ENCODE results near the gene KNCN.

The KNCN gene

DNA sequence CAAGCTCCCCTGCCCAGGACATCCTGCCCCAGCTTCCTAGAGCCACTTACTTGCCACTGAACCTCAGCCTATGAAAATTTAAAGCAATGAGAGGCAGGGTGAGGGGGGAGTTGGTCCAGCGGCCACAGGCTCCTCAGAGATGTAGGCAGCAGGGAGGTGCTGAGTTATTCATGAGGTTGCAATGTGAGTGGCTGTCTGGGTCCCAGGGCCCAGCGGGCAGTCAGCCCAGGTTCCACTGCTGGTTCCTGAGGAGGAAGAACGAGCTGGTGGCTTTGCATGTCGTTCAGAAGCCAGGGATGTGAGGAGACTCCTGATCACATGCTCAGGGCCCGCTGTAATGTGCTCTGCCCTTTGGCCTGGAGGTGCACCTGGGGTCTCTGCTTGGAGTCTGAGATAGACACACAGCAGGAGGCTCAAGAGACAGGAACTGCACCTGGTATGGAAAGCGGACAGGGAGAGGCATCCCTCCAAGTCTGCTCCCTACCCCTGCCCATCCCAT is at the start of gene KNCN:
Gene KNCN, minus strand, starts transcription at position 51 of the 499 bp plus-strand sequence. CDS start 432 bp downstream, outside the sequence.
- DNase-seq (ENCODE audit: low read depth) = no peak

DNA sequence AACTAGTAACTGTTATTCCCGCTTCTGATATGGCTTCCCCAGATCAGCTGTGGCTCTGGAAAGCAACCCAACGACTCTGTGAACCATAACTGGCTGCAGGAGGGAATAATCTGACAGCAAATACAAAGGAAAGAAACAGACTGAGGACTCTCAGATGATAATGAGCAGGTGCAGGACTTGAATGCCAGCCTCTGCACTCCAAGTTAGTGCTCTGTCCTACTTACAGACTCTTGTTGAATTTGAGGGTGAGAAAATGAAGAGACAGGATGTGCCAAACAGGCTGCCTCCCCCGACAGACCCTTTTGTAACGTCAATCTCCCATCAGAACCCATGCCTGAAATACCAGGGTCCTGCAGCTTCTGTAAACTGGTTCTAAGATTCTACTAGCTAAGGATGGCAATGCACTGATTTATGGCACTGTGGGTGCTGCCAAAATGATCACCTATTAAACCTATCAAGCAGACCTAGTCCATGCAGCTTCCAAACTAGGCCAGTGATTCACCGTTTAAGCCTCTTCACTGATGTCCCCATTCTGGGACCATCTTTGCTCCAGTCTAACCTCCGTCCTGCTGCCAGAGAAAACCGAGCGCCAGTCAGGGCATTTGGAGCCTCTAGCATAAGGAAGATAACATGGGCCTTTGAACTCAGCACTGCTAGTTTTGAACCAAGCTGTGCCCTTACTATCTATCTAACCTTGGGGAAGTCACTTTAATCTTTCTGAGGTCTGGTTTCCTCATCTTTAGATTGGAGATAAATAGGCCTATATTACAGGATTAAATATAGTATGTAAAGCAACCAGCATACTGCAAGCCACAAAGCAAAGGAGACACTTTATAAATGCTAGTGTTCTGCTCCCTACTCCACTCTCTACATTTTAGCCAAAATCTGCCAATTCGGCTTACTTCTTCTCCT is 47.9 kb upstream of the KNCN start:
- no peak for DNase-seq (ENCODE audit: low read depth)

DNA sequence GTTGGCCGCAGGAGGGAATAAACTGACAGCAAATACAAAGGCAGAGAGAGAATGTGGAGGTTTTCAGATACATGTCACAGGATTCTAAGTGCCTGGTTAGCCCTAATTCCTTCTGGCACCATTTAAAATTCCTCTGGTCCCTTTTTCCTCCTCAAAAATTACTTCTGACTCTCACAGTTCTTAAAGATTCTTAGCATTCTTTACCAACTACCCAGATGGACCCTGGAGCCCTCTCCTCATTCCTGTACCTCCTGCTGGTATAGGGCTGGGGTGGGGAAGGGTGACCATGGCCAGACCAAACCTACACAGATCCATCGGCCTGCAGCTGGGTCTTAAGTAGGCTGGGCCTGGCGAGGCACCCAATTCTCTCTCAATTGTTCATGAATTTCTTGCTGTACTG is 45.4 kb upstream of the KNCN start:
- DNase-seq (ENCODE audit: low read depth) = no peak

DNA sequence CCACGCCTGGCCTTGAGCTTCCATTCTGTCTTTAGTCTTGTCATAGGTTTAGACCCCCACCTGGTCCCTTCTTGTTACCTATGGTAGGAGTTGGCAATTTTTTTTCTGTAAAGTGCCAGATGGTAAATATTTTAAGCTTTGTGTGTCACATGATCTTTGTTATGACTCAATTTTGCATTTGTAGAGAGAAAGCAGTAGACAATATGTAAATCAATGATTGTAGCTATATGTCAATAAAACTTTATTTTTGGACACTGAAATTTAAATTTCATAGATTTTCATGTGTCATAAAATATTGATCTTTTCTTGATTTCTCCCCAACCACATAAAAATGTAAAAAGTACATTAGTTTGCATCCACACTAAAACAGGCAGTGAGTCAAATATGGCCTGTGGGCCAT is 44.6 kb upstream of the KNCN start:
- DNase-seq (ENCODE audit: low read depth) = no peak

DNA sequence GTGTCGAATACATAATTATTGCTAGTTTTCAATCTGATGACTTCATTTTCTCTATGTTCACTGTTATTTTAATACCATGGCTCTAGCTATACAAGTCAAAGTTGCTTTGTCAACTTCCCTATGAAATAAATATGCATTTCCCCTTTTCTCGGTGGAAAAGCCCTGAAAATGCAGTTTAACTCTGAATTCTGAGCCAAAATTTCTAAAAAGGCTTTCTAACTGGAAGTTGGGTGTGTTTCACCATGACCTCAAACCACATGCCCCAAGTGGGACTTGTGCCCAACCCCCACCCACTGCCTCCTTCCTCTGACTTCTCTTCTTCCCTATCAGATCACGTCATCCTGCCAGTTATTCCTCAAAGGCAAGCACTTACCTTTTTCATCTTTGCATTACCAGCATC is 43.7 kb upstream of the KNCN start:
- DNase-seq (ENCODE audit: low read depth) = no peak

DNA sequence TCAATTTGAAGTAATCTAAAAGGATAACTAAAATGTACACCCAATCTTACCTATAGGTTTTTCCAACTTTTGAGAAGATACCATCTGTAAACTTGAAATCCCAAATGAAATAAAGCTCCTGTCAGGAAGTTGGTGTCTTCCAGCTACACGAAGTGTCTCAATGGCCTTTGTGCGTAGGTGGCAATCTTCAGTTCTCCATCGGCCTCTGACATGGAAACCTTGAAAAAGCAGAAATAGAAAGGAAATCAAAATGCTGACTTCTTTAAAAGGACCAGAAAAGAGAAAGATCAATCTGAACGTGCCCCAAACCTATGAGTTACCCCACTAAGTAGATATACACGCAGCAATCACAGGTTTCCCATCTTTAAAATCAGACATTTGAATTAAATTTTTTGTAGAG is 42.6 kb upstream of the KNCN start:
- no peak for DNase-seq (ENCODE audit: low read depth)

DNA sequence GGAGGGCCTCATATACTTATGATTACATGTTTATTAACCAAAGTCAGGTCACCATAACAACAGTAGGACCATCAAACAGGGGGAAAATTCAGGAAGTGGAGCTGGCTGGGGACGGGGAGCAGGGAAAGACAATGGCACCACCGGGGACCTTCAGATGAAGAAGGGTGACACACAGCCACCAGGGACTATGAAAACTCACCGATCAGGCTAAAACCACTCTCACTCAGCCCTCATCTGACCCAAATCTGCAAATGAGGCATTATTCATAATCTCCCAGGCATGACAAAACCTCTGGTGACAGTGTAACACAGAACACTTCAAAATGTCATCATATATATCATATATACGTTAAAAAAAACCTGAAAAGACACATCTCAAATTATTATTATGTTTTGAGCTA is 41.4 kb upstream of the KNCN start:
- DNase-seq (ENCODE audit: low read depth) = no peak

DNA sequence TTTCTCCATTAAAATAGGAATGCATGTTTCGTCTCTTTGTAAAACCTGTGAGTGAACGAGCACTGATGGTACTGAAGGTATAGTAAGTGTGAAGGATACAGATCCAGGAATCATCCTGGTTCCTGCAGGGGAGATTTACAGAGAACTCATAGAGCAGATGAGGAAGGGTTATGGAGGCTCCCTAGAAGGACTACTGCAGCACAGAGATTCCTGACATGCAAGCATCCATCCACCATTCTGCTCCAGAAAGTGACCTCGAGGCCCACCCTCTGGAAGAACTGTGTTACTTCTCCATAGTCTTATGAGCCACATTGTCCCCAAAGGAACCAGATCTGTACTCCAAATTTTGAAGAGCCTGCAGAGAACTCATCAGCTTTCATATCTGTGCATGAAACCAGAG is 38.1 kb upstream of the KNCN start:
- no peak for DNase-seq (ENCODE audit: low read depth)

DNA sequence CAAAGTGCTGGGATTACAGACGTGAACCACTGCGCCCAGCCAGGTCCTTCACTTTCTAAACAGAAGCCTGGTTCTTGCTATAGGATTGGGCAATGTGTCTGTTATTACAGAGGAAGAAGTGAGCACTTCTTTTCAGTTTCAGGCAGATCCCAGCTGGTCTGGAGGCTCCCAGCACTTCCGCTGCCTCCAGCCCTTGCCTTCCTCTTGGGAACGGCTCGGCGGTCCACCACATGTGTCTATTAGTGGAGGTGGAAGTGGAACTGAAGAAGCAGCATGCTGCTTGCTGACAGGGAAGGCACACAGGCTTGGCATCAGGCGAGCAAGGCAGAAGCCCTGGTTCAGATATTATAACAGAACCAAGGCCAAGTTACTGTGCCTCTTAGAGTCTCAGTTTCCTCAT is 35.6 kb upstream of the KNCN start:
- no peak for DNase-seq (ENCODE audit: low read depth)

DNA sequence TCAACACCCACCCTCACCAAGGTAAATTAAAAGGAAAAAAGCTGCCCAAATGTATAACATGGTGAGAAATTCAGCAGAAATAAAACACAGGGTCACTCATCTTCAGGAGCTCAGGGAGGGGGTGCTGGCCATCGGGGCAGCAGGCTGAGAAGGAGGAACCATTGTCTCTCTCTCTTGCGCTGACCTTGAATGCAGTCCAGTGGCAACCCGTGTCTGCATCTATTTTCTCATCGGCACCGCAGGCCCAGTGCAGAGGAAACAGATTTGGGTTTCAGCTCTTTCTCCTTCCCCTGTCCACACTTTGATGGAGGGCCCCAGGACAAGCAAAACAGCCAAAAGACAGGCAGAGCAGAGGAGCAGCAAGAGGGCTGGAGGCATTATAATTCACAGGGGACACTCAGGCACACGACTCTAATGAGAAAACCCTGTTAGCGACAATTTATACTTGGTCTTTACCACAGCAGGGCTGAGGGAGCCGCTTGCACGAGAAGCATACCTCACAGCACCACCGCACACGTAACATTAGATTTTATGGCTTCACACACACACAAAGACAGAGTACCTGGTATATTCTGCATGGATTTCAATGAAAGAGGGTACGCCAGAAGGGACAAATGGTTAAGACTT is 34.0 kb upstream of the KNCN start:
- no peak for DNase-seq (ENCODE audit: low read depth)

DNA sequence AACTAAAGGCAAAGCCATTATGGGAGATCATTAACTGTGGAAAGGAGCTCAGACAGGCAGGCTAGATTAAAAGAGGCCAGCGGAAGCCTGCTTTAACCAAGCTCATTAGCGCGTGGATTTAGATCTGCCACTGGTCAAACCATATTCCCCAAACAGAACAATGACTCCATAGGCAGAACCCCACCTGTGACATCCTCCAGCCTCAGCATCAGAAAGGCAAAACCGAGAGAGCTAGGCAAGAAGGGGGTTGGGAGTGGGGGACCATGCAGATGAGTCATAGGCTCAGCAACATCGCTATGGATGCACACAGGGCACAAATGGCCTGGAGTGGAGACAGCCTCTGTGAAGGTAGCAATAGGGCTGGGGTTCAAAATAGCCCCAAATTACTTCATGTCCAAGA is 32.0 kb upstream of the KNCN start:
- DNase-seq (ENCODE audit: low read depth) = no peak

DNA sequence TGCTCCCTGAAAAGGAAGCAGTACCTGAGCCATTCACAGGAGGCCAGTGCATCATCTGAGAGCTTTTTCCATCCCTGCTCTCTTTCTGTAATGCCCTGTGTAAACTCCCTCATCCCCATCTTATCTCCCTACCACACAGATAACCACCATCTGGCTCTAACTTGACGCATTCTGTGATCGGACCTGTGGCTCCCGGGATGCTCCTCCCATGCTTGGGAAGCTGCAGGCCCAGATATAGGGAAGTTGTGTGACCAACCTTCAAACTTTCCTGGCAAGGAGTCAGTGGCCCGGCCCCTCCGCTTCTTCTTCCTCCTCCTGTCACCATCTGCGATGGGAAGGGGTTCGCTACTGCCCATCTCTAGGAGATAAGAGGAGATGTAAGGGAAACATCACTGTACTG is 31.5 kb upstream of the KNCN start:
- DNase-seq (ENCODE audit: low read depth) = no peak

DNA sequence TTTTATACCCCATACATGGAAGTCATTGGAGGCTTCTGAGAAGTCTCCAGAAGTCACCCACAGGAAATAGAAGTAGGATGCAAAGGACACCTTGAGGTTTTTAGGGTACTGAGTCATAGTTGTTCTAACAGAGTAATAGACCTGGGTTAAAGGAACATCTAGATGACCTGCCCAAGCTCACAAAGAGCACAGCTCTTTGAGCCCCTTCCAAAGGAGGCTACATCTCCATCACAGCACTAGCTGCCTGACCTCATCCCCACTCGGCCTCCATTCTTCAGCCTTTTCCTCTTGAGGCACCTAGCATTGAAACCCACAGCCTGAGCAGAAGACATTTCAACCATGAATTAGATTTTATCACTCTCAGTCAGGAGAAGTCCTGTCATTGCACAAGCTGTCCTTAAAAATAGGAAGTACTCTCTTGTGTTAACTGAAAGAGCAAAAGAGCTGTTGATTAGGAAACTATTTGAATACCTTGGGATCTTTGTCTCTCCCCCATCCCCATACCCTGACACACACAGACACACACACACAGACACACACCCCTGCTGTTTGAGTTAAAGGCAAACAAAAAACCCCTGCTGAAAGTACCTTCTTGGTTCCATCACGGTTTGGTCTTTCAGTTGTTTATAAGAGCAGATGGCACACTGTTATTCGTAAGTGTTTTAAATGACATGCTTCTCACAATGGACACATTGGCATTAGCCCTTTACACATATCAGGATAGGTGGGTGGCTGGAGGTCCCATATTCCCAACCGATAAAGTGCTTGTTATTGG is 30.4 kb upstream of the KNCN start:
- DNase-seq (ENCODE audit: low read depth) = peak; percentile 11

DNA sequence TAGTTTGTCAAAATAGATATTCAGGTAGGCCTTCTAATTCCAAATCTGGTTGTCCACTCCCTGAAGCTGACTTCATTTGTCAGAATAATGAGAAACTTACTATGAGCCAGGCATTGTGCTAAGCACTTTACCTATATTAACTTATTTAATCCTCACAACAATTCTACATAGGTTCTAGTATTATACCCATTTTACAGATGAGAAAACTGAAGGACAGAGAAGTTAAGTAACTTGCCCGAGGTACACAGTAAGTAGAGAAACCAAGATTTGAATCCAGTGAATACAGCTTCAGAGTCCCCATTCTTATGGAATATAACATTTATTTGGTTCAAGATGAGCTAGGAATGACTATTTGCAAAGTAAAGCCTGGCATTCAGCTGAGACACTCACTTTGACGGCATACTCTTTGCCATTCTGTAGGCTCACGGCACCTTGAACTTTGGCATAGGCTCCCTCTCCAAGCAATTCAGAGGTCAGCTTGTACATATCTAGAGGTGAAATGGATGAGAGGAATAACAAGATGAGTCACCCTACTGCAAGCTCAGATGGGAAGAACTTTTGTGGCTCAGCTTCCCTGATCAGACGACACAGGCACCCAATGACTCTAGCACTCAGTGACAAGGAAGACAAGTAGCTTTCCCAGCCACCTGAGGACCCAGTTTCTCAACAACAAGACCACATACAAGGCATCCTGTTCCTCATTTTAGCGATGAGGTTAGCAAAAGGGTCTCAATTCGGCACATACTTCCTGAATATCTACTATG is 28.9 kb upstream of the KNCN start:
- no peak for DNase-seq (ENCODE audit: low read depth)

DNA sequence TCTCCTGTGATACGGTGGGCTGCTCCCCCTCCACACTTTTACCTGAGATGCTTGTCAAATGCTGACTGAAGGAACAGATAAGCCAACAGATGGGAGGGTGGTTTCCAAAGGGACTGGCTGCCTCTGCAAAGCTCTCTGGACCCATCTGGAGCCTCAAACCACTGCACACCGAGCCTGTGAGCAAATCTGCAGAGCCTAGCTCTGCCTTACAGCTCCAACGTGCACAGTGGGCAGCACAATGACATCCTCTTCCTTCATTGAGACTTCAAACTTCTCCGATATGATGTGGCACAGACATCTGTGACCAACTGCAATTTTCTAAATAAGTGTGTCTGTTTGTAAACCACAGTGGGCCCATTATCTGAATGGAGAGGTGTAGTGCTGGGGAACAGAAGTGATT is 26.2 kb upstream of the KNCN start:
- no peak for DNase-seq (ENCODE audit: low read depth)

DNA sequence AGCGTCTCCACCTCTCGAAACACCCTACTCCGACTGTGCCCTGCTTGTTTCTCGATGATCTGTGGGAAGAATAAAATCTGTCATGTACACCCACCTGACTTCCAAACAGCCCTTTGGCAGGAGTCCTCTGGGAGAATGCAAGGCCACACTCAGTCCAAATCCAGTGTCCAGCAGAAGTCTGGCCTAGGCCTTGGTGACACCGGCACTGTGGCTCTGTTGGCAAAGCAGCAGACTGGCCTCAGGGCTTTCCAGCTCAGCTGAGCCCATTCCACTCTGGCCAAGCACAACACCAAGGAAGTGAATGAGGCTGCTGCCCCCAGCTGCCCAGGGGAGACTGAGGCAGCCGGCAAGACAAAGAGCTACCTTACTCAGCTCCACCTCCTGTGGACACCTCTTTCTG is 25.1 kb upstream of the KNCN start:
- no peak for DNase-seq (ENCODE audit: low read depth)

DNA sequence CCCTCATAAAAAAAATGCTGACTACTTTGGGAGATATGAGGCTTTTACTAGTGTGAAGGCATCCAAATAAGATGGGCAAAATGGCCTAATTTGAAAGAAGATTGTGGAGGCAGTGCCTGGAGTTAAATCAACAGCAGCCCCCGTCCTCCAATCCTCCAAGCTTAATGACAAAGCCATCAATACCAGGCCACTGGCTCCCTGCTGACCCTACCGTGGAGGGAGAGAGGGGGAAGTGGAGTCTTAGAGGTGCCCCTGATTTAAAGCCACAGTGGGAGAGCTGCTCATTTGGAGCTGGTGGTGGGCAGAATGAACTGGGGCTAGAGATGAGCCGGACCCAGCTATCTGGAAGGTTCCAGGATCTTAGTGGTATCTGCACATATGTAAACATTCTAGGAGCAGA is 24.3 kb upstream of the KNCN start:
- DNase-seq (ENCODE audit: low read depth) = no peak

DNA sequence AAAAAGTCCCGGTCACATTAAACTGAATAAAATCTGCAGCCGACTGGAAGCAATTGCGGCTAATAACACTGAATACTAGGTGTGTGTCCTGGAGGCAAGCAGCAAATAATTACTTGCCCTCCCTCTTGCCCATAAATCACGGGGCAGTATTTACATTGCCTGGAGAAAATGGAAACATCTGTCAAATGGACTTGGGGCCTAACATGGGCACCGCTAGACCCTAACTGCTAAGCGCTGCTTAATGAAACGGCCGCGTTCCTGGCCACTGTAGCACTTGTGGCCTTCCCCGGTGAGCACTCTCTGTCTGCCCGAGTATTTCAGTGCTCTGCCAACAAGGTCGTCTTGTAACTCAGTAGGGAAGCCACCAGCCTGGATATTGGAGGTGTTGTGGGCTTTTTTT is 23.9 kb upstream of the KNCN start:
- no peak for DNase-seq (ENCODE audit: low read depth)

DNA sequence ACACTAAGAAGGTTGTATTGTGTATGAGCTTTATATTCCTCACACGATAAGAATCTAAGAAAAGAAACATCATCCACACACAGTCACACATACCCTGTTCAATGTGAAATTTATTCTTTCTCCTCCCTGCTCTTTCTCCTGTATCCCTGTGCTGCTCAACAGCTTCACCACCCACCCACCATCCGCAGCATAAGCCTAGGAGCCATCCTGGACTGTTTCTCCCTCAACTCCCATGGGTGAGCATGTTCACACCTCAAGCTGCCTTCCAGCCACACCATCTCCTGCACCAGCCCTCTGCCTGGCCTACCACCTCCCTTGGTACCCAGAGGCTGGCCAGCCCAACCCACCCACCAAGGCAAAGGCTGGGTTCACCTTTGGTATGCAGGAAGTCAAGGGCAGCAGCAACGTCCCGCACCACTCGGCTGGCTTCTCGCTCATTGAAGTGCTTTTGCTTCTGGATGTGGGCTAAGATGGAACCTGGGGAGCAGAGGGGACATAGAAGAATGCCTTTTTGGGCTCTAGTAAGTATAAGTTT is 20.3 kb upstream of the KNCN start:
- DNase-seq (ENCODE audit: low read depth) = no peak

DNA sequence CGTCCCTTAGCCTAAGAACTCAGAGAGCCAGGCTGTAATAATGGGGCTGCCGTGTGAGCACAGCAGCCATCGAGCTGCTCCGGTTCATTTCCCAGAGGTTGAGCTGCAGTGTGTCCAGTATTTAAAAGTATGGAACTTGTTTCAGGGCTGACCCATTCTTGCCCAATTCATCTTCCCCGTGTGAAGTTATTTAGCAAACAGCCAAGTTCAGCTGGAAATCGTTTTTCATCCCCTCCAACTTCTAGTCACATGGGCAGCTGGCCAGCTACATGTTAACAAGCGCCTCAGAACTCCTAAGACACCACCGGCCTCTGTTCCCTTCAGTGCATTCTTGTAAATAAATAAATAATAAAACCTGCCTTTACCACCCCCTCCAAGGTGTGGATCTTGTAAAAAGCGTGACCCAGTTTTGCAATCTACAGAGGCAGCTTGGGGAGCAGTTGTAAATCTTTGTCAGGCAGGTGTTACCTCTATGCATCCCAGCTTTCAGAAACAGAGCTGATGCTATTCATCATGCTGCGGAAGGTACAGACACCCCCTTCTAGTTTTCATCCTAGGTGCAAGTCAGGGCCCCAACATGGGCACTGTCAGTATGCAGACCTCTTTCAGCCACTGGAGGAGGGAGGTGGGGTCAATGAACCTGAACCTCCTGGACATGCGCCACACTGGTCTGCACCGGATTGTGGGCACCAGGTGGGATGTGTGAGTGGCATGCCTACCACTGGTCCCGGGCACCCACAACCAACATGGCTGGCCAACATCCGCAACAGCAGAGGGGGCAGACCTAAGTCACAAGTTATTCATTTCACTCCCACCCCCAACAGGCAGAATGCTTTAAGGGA is 18.7 kb upstream of the KNCN start:
- DNase-seq (ENCODE audit: low read depth) = no peak

DNA sequence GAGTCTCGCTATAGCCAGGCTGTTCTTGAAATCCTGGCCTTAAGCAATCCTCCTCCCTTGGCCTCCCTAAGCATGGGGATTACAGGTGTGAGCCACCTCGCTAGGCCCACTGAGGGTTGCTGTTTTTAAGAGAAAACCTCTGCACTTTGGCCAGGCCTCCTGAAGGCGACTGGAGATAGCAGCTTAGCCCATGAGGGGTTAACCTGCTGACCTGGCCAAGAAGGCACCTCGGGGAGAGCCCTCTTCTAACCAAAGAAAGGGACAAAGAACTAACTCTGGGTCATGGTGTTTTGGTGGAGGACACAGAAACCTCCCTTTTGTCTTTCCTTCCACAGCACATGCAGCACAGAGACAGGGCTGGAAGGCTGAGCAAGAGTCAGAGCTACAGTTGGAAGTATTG is 17.7 kb upstream of the KNCN start:
- no peak for DNase-seq (ENCODE audit: low read depth)

All from activated gamma-delta T cell treated with anti-CD3 and anti-CD28 coated beads, Interleukin-2, amount 50 U/mL, for 16 hours (primary cell).